ENCODE results near the gene GATA5. TPM values are rescaled to one million over a fixed set of nuclear protein-coding genes. Genes with fewer than 3 reads are reported as not detected.

Gene GATA5
- total RNA-seq, 4 donors from 2014 or later: 0.33 to 0.78 (median 0.46) TPM; not detected in 1

GRCh38 chr20:62466806-62467537 is 8.8 kb downstream of the GATA5 start:
- WGBS: 83% methylated on average over 19 of the region's 19 CpGs
- TF ChIP-seq EP300 (IDR thresholded peaks at IDR 0.05) (no peak), POLR2A (IDR thresholded peaks at IDR 0.05; ENCODE audit: low read depth) (no peak), POLR2AphosphoS5 (IDR thresholded peaks at IDR 0.05) (no peak)
- H3K27me3 ChIP-seq: peaks cover 0 to 72% (median 0%) of the 10 kb centered on the region in 4 donors

GRCh38 chr20:62466072-62466760 is 9.6 kb downstream of the GATA5 start:
- H3K4me3 ChIP-seq: no peak overlapping the region
- intact Hi-C loops (cut with DNase I): no loop called here
- H3K4me1 ChIP-seq: no peaks in the 10 kb centered on the region
- no peaks in the 10 kb centered on the region for H3K9me3 ChIP-seq
- H3K36me3 ChIP-seq: no peaks in the 10 kb centered on the region
- 93% methylated on average over 22 of the region's 48 CpGs for WGBS
- no peak overlapping the region for H3K27ac ChIP-seq (replicated peaks in 1 of 4)
- DNase-seq (ENCODE audit: extremely low spot score): no peak
- peaks cover 0 to 69% (median 0%) of the 10 kb centered on the region in 4 donors for H3K27me3 ChIP-seq
- TF ChIP-seq POLR2AphosphoS5 (IDR thresholded peaks at IDR 0.05) (no peak), CTCF (IDR thresholded peaks at IDR 0.05) (no peak), POLR2A (IDR thresholded peaks at IDR 0.05; ENCODE audit: low read depth) (no peak), EP300 (IDR thresholded peaks at IDR 0.05) (no peak)

More at GRCh38 chr20:62466806-62467537, 8.8 kb downstream of the GATA5 start:
- DNase-seq (ENCODE audit: extremely low spot score): no peak
- Histone ChIP-seq H3K4me3 (no peak overlapping the region), H3K36me3 (no peaks in the 10 kb centered on the region), H3K4me1 (no peaks in the 10 kb centered on the region), H3K9me3 (no peaks in the 10 kb centered on the region), H3K27ac (replicated peaks in 1 of 4) (no peak overlapping the region)
- intact Hi-C loops (cut with DNase I): no loop called here

GRCh38 chr20:62464990-62465389 is 10.8 kb downstream of the GATA5 start:
- no peak for DNase-seq (ENCODE audit: extremely low spot score)
- Histone ChIP-seq H3K27me3 (peaks cover 0 to 66% (median 0%) of the 10 kb centered on the region in 4 donors), H3K4me1 (peaks cover 0 to 2% (median 0%) of the 10 kb centered on the region in 4 donors), H3K4me3 (no peak overlapping the region), H3K9me3 (no peaks in the 10 kb centered on the region), H3K36me3 (no peaks in the 10 kb centered on the region), H3K27ac (replicated peaks in 1 of 4) (no peak overlapping the region)
- WGBS: no CpG with 5 or more reads among the region's 10 CpGs
- intact Hi-C loops (cut with DNase I): no loop called here
- TF ChIP-seq POLR2A (IDR thresholded peaks at IDR 0.05; ENCODE audit: low read depth) (no peak), EP300 (IDR thresholded peaks at IDR 0.05) (no peak), POLR2AphosphoS5 (IDR thresholded peaks at IDR 0.05) (no peak), CTCF (IDR thresholded peaks at IDR 0.05) (no peak)

GRCh38 chr20:62464425-62464770 is 11.4 kb downstream of the GATA5 start:
- peaks cover 0 to 64% (median 0%) of the 10 kb centered on the region in 4 donors for H3K27me3 ChIP-seq
- WGBS: no CpG with 5 or more reads among the region's 10 CpGs
- DNase-seq (ENCODE audit: extremely low spot score): no peak
- TF ChIP-seq POLR2A (IDR thresholded peaks at IDR 0.05; ENCODE audit: low read depth): no peak
- TF ChIP-seq EP300 (IDR thresholded peaks at IDR 0.05): no peak
- no peak for TF ChIP-seq POLR2AphosphoS5 (IDR thresholded peaks at IDR 0.05)
- no peaks in the 10 kb centered on the region for H3K36me3 ChIP-seq
- intact Hi-C loops (cut with DNase I): no loop called here
- H3K4me1 ChIP-seq: peaks cover 0 to 2% (median 0%) of the 10 kb centered on the region in 4 donors
- H3K27ac ChIP-seq (replicated peaks in 1 of 4): no peak overlapping the region
- H3K4me3 ChIP-seq: no peak overlapping the region
- no peaks in the 10 kb centered on the region for H3K9me3 ChIP-seq

GRCh38 chr20:62463651-62464424 is 12.0 kb downstream of the GATA5 start:
- H3K4me3 ChIP-seq: no peak overlapping the region
- TF ChIP-seq EP300 (IDR thresholded peaks at IDR 0.05) (no peak), CTCF (IDR thresholded peaks at IDR 0.05) (no peak), POLR2AphosphoS5 (IDR thresholded peaks at IDR 0.05) (no peak), POLR2A (IDR thresholded peaks at IDR 0.05; ENCODE audit: low read depth) (no peak)
- peaks cover 0 to 64% (median 0%) of the 10 kb centered on the region in 4 donors for H3K27me3 ChIP-seq
- H3K36me3 ChIP-seq: no peaks in the 10 kb centered on the region
- WGBS: 90% methylated on average over 24 of the region's 25 CpGs
- H3K27ac ChIP-seq (replicated peaks in 1 of 4): no peak overlapping the region
- no peak for DNase-seq (ENCODE audit: extremely low spot score)
- intact Hi-C loops (cut with DNase I): no loop called here
- H3K9me3 ChIP-seq: no peaks in the 10 kb centered on the region
- peaks cover 0 to 2% (median 0%) of the 10 kb centered on the region in 4 donors for H3K4me1 ChIP-seq

Data from esophagus muscularis mucosa (tissue), 4 donors.